ENCODE measurements around the gene SLC6A3. TPM values are rescaled to one million over a fixed set of nuclear protein-coding genes. Genes with fewer than 3 reads are reported as not detected.

Gene SLC6A3
- total RNA-seq, 4 donors from 2014 or later = not detected

- peaks cover 47% of the 10 kb centered on the region for H3K27me3 ChIP-seq
- TF ChIP-seq CTCF (IDR thresholded peaks at IDR 0.05) = no peak
- no peak for TF ChIP-seq POLR2AphosphoS5 (IDR thresholded peaks at IDR 0.05)
- TF ChIP-seq POLR2A (IDR thresholded peaks at IDR 0.05) = no peak
- TF ChIP-seq EP300 (IDR thresholded peaks at IDR 0.05; ENCODE audit: low read depth) = no peak
- no peak overlapping the region for H3K4me3 ChIP-seq
- DNase-seq = no peak
- no peaks in the 10 kb centered on the region for H3K36me3 ChIP-seq
- in situ Hi-C loops (cut with MboI; ENCODE audit: low pct_ligation_motif_present in 1 of 4, low pct_unique_long_range_greater_than_20kb in 1 of 4, low sequenced_read_pairs in 3 of 4) = no loop called here
- H3K4me1 ChIP-seq = peaks cover 0 to 3% (median under 1%) of the 10 kb centered on the region in 4 donors
- intact Hi-C loops (cut with DNase I; ENCODE audit: low total_unique reads) = no loop called here
- no peak overlapping the region for H3K27ac ChIP-seq
- 77% methylated on average over 15 of the region's 15 CpGs; no CpG with 5 or more reads in 1 of the 2 donors for WGBS, 2 donors (ENCODE audit: low coverage in 1 of 2)
- H3K9me3 ChIP-seq = no peaks in the 10 kb centered on the region
Observed at GRCh38 chr5:1439388-1440097, 5.7 kb downstream of the SLC6A3 start.

GRCh38 chr5:1438871-1439270 is 6.4 kb downstream of the SLC6A3 start:
- intact Hi-C loops (cut with DNase I; ENCODE audit: low total_unique reads) = no loop called here
- H3K4me1 ChIP-seq = no peaks in the 10 kb centered on the region
- in situ Hi-C loops (cut with MboI; ENCODE audit: low pct_ligation_motif_present in 1 of 4, low pct_unique_long_range_greater_than_20kb in 1 of 4, low sequenced_read_pairs in 3 of 4) = no loop called here
- no peak overlapping the region for H3K27ac ChIP-seq
- H3K36me3 ChIP-seq = no peaks in the 10 kb centered on the region
- 91% methylated on average over 21 of the region's 21 CpGs; no CpG with 5 or more reads in 1 of the 2 donors for WGBS, 2 donors (ENCODE audit: low coverage in 1 of 2)
- H3K4me3 ChIP-seq = no peak overlapping the region
- no peaks in the 10 kb centered on the region for H3K9me3 ChIP-seq
- DNase-seq = no peak
- peaks cover 40% of the 10 kb centered on the region for H3K27me3 ChIP-seq
- TF ChIP-seq CTCF (IDR thresholded peaks at IDR 0.05) = no peak
- no peak for TF ChIP-seq POLR2A (IDR thresholded peaks at IDR 0.05)
- no peak for TF ChIP-seq POLR2AphosphoS5 (IDR thresholded peaks at IDR 0.05)
- TF ChIP-seq EP300 (IDR thresholded peaks at IDR 0.05; ENCODE audit: low read depth) = no peak

- Histone ChIP-seq H3K27ac (no peak overlapping the region), H3K4me3 (no peak overlapping the region), H3K4me1 (no peaks in the 10 kb centered on the region), H3K27me3 (peaks cover 32% of the 10 kb centered on the region), H3K9me3 (no peaks in the 10 kb centered on the region), H3K36me3 (no peaks in the 10 kb centered on the region)
- no peak for DNase-seq
- WGBS, 2 donors (ENCODE audit: low coverage in 1 of 2) = 88% methylated on average over 11 to 25 of the region's 25 CpGs
- intact Hi-C loops (cut with DNase I; ENCODE audit: low total_unique reads) (no loop called here), in situ Hi-C loops (cut with MboI; ENCODE audit: low pct_ligation_motif_present in 1 of 4, low pct_unique_long_range_greater_than_20kb in 1 of 4, low sequenced_read_pairs in 3 of 4) (no loop called here)
- TF ChIP-seq POLR2A (IDR thresholded peaks at IDR 0.05) = no peak
- TF ChIP-seq CTCF (IDR thresholded peaks at IDR 0.05) = no peak
- no peak for TF ChIP-seq POLR2AphosphoS5 (IDR thresholded peaks at IDR 0.05)
- TF ChIP-seq EP300 (IDR thresholded peaks at IDR 0.05; ENCODE audit: low read depth) = no peak
Observed at GRCh38 chr5:1437876-1438559, 7.2 kb downstream of the SLC6A3 start.

- H3K27me3 ChIP-seq = peaks cover 25% of the 10 kb centered on the region
- no peak for TF ChIP-seq POLR2A (IDR thresholded peaks at IDR 0.05)
- no peak for TF ChIP-seq CTCF (IDR thresholded peaks at IDR 0.05)
- TF ChIP-seq POLR2AphosphoS5 (IDR thresholded peaks at IDR 0.05) = no peak
- no peak for TF ChIP-seq EP300 (IDR thresholded peaks at IDR 0.05; ENCODE audit: low read depth)
- in situ Hi-C loops (cut with MboI; ENCODE audit: low pct_ligation_motif_present in 1 of 4, low pct_unique_long_range_greater_than_20kb in 1 of 4, low sequenced_read_pairs in 3 of 4) (no loop called here), intact Hi-C loops (cut with DNase I; ENCODE audit: low total_unique reads) (no loop called here)
- no peaks in the 10 kb centered on the region for H3K36me3 ChIP-seq
- H3K9me3 ChIP-seq = no peaks in the 10 kb centered on the region
- peak; percentile 23 for DNase-seq
- H3K4me3 ChIP-seq = no peak overlapping the region
- H3K27ac ChIP-seq = no peak overlapping the region
- no peaks in the 10 kb centered on the region for H3K4me1 ChIP-seq
- WGBS, 2 donors (ENCODE audit: low coverage in 1 of 2) = 43 to 50% methylated on average over 2 to 11 of the region's 11 CpGs
Observed at GRCh38 chr5:1437226-1437829, 7.9 kb downstream of the SLC6A3 start.
